ENCODE data around the gene BACH2.

BACH2 gene

GRCh38 chr6:90238496-90239266 lies 58.0 kb downstream of the BACH2 start:
- DNase-seq (ENCODE audit: low read depth in 2 of 2): no peak

- no peak for DNase-seq (ENCODE audit: low read depth in 2 of 2)
Observed at GRCh38 chr6:90237350-90237990, 59.2 kb downstream of the BACH2 start.

GRCh38 chr6:90233994-90234393 lies 62.6 kb downstream of the BACH2 start:
- peak; percentile 68 to 79 for DNase-seq (ENCODE audit: low read depth in 2 of 2)

GRCh38 chr6:90233213-90233612 lies 63.4 kb downstream of the BACH2 start:
- no peak for DNase-seq (ENCODE audit: low read depth in 2 of 2)

GRCh38 chr6:90231798-90232197 lies 64.8 kb downstream of the BACH2 start:
- DNase-seq (ENCODE audit: low read depth in 2 of 2): no peak

- no peak for DNase-seq (ENCODE audit: low read depth in 2 of 2)
Observed at GRCh38 chr6:90231308-90231707, 65.3 kb downstream of the BACH2 start.

GRCh38 chr6:90230548-90231215 lies 66.0 kb downstream of the BACH2 start:
- DNase-seq (ENCODE audit: low read depth in 2 of 2): no peak

GRCh38 chr6:90229331-90230010 lies 67.2 kb downstream of the BACH2 start:
- no peak for DNase-seq (ENCODE audit: low read depth in 2 of 2)

GRCh38 chr6:90227673-90228072 lies 69.0 kb downstream of the BACH2 start:
- no peak for DNase-seq (ENCODE audit: low read depth in 2 of 2)

- DNase-seq (ENCODE audit: low read depth in 2 of 2): no peak
Observed at GRCh38 chr6:90227213-90227612, 69.4 kb downstream of the BACH2 start.

- DNase-seq (ENCODE audit: low read depth in 2 of 2): no peak
Observed at GRCh38 chr6:90226257-90226656, 70.4 kb downstream of the BACH2 start.

GRCh38 chr6:90224196-90224595 lies 72.4 kb downstream of the BACH2 start:
- no peak for DNase-seq (ENCODE audit: low read depth in 2 of 2)

- DNase-seq (ENCODE audit: low read depth in 2 of 2): peak in 1 of 2 donors; percentile 46
Observed at GRCh38 chr6:90222724-90223198, 73.9 kb downstream of the BACH2 start.

GRCh38 chr6:90222008-90222407 lies 74.6 kb downstream of the BACH2 start:
- DNase-seq (ENCODE audit: low read depth in 2 of 2): no peak

- no peak for DNase-seq (ENCODE audit: low read depth in 2 of 2)
Observed at GRCh38 chr6:90221403-90221802, 75.2 kb downstream of the BACH2 start.

- no peak for DNase-seq (ENCODE audit: low read depth in 2 of 2)
Observed at GRCh38 chr6:90220273-90220672, 76.4 kb downstream of the BACH2 start.

- no peak for DNase-seq (ENCODE audit: low read depth in 2 of 2)
Observed at GRCh38 chr6:90219209-90219985, 77.2 kb downstream of the BACH2 start.

GRCh38 chr6:90218959-90219208 lies 77.8 kb downstream of the BACH2 start:
- DNase-seq (ENCODE audit: low read depth in 2 of 2): no peak

GRCh38 chr6:90217506-90218127 lies 79.0 kb downstream of the BACH2 start:
- no peak for DNase-seq (ENCODE audit: low read depth in 2 of 2)

- DNase-seq (ENCODE audit: low read depth in 2 of 2): no peak
Observed at GRCh38 chr6:90216072-90216977, 80.3 kb downstream of the BACH2 start.
